Left cardiac atrium (tissue), 4 donors: ENCODE results near the gene ZFP30. TPM values are rescaled to one million over a fixed set of nuclear protein-coding genes. Genes with fewer than 3 reads are reported as not detected.

Experiments used
- ATAC-seq, 2 donors: fragments of 200-7000 bp; cut with Tn5 transposase; one replicate each; pipeline ENCODE4 v1.9.1; 2020; ENCODE audit warnings: mild to moderate bottlenecking in 2 of 2, moderate library complexity in 2 of 2
- DNase-seq: peaks from one replicate; pipeline ENCODE4 v3.0.0-alpha.2; 2020
- intact Hi-C, 2 donors: fragments of 100-400 bp; cut with DNase I; formaldehyde crosslinking; loops; one replicate each; pipeline versions ENCODE4 v1.14.1 to v1.15.1; 2022 to 2023
- total RNA-seq, 2 donors: library from RNA; stranded (reverse); fragmentation: NEBNext Ultra II Directional; extraction: Animal tissue kit (Norgen Biotek cat#: 25700); gene quantifications; one replicate each; pipeline ENCODE4 v1.2.1, GENCODE V29; 2021
- donor health status: DM: no; HTN: yes; CAD: no.
- donor health status: DM: no; HTN: yes; CAD: no; lungs with severe emphysema.
- donor health status: DM: yes; HTN: yes; CAD: no.
- donor health status: Dilated cardiomyopathy.

Gene ZFP30
- total RNA-seq, 2 donors from 2014 or later = 5.8 to 7.3 TPM

GRCh38 chr19:37583340-37583739 is 71.9 kb downstream of the ZFP30 start:
- ATAC-seq (no peak), DNase-seq (no peak)
- intact Hi-C loops = no loop called here

GRCh38 chr19:37572203-37572602 is 83.1 kb downstream of the ZFP30 start:
- ATAC-seq = no peak
- DNase-seq = no peak
- intact Hi-C loops = no loop called here

GRCh38 chr19:37565370-37565669 is 89.9 kb downstream of the ZFP30 start:
- intact Hi-C loops = no loop called here

GRCh38 chr19:37564624-37565369 is 90.5 kb downstream of the ZFP30 start:
- DNase-seq (no peak), ATAC-seq (no peak)
- intact Hi-C loops = no loop called here

More at GRCh38 chr19:37565370-37565669, 89.9 kb downstream of the ZFP30 start:
- no peak for DNase-seq
- no peak for ATAC-seq

Other genes starting within 250 kb of the ZFP30 start
- gene ZNF569, start 188.0 kb downstream of the ZFP30 start, total RNA-seq = 1 to 10 TPM; 6.1 to 6.8 TPM
- 1 to 10 TPM; 6.3 to 6.5 TPM for gene ZNF570, start 186.1 kb downstream of the ZFP30 start, total RNA-seq
- 1 to 10 TPM; 5.1 to 6.3 TPM for gene ZNF793, start 148.5 kb downstream of the ZFP30 start, total RNA-seq
- gene ZNF571, start 60.7 kb downstream of the ZFP30 start, total RNA-seq = 1 to 10 TPM; 3.4 to 4.5 TPM
- gene ZNF540, start 60.6 kb downstream of the ZFP30 start, total RNA-seq = 1 to 10 TPM; 5.3 to 7.4 TPM
- gene ZNF607, start 64.3 kb upstream of the ZFP30 start, total RNA-seq = 1 to 10 TPM; 5.5 to 8.0 TPM
- gene ZNF573, start 124.1 kb upstream of the ZFP30 start, total RNA-seq = 10 to 100 TPM in 1 of 2 donors, 1 to 10 TPM in 1; 9.7 to 11.0 TPM